ENCODE results near the gene GPR180. TPM values are rescaled to one million over a fixed set of nuclear protein-coding genes. Genes with fewer than 3 reads are reported as not detected.

GPR180 gene
- 1.9 TPM for polyA plus RNA-seq

DNA sequence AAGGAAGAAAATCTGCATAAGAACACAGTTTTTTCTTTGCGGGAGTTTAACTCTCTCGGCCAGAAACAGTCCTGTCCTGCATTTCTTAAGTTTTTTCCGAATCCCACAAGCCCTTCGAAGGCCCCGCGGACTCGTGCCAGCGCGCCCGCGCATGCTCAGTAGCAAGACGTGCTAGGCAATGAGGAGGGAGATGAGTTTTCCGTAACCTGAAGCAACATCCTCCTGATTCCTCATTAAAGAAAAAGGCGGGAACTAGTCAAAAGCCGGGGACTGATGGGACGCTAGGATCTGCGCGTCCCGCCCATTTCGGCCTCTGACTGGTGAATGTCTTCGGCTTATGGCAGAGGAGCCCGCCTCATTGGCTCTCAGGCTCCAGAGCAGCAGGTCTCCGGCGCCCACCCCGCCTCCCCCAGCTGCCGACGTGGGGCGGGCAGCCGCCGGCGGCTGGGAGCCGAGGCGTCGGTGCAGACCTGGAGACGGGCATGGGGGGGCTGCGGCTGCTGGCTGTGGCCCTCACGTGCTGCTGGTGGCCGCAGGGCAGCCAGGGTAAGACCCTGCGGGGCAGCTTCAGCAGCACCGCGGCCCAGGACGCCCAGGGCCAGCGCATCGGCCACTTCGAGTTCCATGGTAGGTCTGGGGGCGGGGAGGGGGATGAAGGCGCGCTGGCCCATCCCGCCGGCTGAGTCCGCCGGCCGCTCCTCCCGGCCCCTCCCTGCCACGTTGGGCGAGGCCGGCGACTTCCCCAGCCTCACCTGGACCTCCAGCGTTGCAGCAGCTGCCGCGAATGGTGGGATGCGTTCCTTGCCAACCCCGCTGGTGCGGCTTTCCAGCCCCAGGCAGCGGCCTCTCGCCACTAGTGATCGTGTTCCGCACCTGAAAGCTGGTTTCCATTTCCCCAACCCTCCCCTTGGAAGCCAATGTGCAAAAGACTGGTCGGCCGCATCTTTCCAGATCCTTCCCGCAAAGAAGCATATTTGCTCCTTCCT is at the start of gene GPR180:
GPR180 (plus strand) TSS at position 412 of the 986 bp plus-strand sequence; CDS start at position 483, 71 bp downstream.
- Mint-ChIP-seq H3K4me3 (peak within 1 kb of the TSS; percentile 86 to 98 (median 94)), H3K4me1 (peaks cover 14 to 20% (median 16%) of the 10 kb centered on the region in 3 donors), H3K36me3 (peaks cover 1% of the 10 kb centered on the region), H3K27ac (peak within 1 kb of the TSS; percentile 52 to 95 (median 87)), H3K9me3 (no peaks in the 10 kb centered on the region), H3K27me3 (no peaks in the 10 kb centered on the region)

DNA sequence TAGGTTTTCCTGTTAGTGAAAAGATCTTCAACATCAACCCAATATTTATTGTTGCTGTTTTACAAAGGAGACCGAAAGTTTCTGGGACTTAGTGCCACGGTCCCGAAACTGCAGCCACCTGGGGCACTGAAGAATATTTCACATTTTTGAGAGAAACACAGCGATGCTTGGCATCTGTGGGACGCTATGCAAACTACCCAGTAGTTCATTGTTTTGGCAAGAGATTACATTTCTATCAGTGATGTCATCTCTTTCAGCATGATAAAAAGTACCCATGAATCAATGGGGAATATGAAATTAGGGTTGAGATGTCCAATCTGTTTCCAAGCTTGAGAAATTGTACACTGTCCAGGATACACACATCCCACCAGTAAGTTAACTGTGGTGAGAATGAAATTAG is 49.6 kb upstream of the GPR180 start:
- peak overlapping the region in 1 of 3 donors; percentile 98 for H3K27ac Mint-ChIP-seq
- no peaks in the 10 kb centered on the region for H3K36me3 Mint-ChIP-seq
- H3K9me3 Mint-ChIP-seq: peaks cover 0 to 4% (median 0%) of the 10 kb centered on the region in 3 donors
- H3K4me1 Mint-ChIP-seq: peaks cover 14 to 22% (median 18%) of the 10 kb centered on the region in 3 donors
- H3K27me3 Mint-ChIP-seq: peaks cover 2% of the 10 kb centered on the region
- peak overlapping the region in 1 of 4 donors; percentile 96 for H3K4me3 Mint-ChIP-seq

DNA sequence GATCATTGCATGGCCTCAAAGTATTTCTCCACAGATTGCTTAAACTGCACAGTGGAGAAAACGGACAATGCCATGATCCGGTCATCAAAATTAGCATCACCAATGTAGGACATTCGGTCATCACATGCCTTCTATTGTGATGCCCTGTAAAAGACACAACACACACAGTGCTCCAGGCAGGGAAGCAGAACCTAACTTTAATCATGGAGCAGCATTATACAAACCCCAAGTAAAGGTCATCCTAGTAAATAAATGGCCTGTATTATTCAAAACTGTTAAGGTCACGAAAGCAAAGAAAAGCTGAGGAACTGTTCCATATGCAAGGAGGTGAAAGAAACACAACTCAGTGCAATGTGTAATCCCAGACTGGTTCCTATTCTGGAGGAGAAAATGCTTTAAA is 47.9 kb upstream of the GPR180 start:
- Mint-ChIP-seq H3K27me3 (peaks cover 2% of the 10 kb centered on the region), H3K27ac (no peak overlapping the region), H3K9me3 (peaks cover 0 to 4% (median 0%) of the 10 kb centered on the region in 3 donors)

DNA sequence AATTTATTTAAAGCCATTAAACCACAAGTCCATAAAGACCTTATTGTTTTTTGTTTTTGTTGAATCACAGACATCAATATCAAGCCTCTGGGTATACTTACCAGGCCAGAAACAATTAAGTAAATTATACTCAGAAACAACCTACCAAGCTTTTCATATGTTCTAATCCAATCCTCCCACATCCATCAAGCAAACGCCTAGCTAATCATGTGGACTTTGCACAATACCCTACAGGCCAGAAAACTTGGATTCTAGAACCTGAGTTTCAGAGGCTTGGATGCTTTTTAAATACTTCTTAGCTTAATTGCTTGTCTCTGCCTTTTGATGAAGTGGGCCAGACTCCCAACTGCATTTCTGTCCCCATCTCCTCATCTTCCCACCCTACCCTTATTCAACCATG is 45.6 kb upstream of the GPR180 start:
- H3K9me3 Mint-ChIP-seq: no peaks in the 10 kb centered on the region
- H3K27ac Mint-ChIP-seq: no peak overlapping the region
- H3K36me3 Mint-ChIP-seq: no peaks in the 10 kb centered on the region
- H3K4me3 Mint-ChIP-seq: no peak overlapping the region
- H3K4me1 Mint-ChIP-seq: peaks cover 0 to 3% (median 0%) of the 10 kb centered on the region in 3 donors
- H3K27me3 Mint-ChIP-seq: no peaks in the 10 kb centered on the region

More for the DNA sequence above, 47.9 kb upstream of the GPR180 start:
- H3K4me1 Mint-ChIP-seq: peaks cover 4 to 14% (median 8%) of the 10 kb centered on the region in 3 donors
- no peaks in the 10 kb centered on the region for H3K36me3 Mint-ChIP-seq
- H3K4me3 Mint-ChIP-seq: no peak overlapping the region

DNA sequence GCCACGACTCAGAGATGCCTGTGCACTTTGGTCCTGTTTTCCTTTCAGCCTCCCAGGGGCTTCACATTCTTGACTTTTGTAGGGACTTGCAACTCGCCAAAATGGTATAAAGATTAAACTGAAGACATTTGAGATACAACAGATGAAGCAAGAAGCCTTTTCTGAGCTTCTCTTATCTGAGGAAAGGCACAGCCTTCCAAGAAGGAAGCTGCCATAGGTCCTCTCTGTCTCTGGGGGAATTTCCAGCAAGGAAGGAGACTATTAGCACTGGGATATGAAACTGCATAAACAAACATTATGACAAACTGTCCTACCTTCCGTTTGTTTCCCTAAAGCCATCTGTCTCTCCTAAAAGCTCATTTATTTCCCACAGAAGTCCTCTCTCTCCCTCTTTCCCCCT is 45.0 kb upstream of the GPR180 start:
- Mint-ChIP-seq H3K27me3 (no peaks in the 10 kb centered on the region), H3K36me3 (no peaks in the 10 kb centered on the region), H3K4me3 (no peak overlapping the region), H3K9me3 (no peaks in the 10 kb centered on the region), H3K4me1 (no peaks in the 10 kb centered on the region), H3K27ac (no peak overlapping the region)

DNA sequence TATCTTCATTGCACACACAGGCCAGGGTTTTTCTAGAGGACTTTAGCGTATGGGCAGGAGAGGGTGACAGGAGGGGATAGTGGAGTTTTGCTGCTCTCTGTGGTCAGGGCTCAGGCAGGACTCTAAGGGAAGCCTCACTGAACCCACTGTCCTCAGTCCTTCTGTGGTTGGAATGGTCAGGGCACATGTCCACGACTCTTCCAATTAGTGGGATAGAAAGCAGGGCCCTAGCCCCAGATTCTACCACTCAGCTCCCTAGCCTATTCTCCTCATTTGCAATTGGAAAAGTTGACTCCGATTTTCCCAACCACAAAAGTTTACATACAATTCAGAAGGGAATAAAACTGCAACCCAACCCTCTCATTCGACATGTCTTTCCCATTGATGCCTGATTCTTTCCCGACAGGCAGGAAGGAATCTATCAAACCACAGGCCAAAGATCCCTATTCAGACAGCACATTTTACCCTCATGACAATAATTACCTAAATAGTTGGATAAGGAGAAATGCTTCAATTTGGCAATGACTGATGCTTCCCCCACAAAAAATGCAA is 43.9 kb upstream of the GPR180 start:
- no peaks in the 10 kb centered on the region for H3K9me3 Mint-ChIP-seq
- H3K27ac Mint-ChIP-seq: no peak overlapping the region
- H3K27me3 Mint-ChIP-seq: no peaks in the 10 kb centered on the region
- H3K4me3 Mint-ChIP-seq: no peak overlapping the region
- no peaks in the 10 kb centered on the region for H3K4me1 Mint-ChIP-seq
- H3K36me3 Mint-ChIP-seq: no peaks in the 10 kb centered on the region

DNA sequence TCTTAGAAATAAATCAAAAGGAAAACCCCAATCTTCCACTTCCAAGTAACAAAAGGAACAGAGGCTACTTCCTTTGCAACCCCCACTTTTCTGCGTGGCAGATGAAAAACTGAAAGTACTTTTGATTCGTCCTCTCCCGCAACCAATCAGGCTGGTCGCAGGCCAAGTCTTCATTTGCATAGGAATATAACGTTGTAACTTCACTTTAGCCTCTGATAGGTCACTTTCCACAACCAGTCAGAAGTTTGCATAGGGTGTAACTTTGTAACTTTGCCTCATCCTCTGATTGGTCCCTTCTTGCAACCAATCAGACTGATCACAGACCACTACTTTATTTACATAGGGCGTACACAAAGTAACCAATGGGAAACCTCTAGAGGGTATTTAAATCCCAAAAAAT is 42.9 kb upstream of the GPR180 start:
- H3K9me3 Mint-ChIP-seq: no peaks in the 10 kb centered on the region

DNA sequence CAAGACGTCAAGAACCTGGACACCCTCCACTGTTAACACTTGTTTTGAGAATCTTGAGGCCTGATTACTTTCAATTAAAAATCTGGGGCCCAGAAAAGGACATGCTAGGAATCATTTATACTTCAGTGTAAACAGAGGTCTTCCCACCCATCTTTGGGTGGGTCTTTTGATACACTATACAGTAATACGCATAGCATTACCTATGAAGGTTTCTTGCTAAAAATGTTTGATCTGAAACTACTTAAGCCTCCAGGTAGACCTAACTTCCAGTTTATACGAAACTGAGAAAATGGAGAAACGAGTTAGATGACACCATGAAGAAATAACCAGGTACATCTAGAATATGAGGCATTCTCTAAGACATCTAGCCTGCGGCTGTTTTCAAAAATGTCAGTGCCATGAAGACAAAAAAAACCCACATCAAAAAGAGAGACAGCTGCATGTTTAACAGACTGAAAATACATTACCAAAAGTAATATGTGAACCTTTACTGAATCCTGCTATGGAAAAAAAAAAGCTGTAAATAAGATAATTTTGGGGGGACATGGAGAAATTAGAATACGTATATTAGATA is 42.3 kb upstream of the GPR180 start:
- H3K4me1 Mint-ChIP-seq: no peaks in the 10 kb centered on the region
- no peaks in the 10 kb centered on the region for H3K9me3 Mint-ChIP-seq
- no peak overlapping the region for H3K4me3 Mint-ChIP-seq
- no peaks in the 10 kb centered on the region for H3K27me3 Mint-ChIP-seq
- no peak overlapping the region for H3K27ac Mint-ChIP-seq
- H3K36me3 Mint-ChIP-seq: no peaks in the 10 kb centered on the region

More for the DNA sequence above, 42.9 kb upstream of the GPR180 start:
- no peak overlapping the region for H3K4me3 Mint-ChIP-seq
- H3K27ac Mint-ChIP-seq: no peak overlapping the region
- no peaks in the 10 kb centered on the region for H3K36me3 Mint-ChIP-seq
- H3K27me3 Mint-ChIP-seq: no peaks in the 10 kb centered on the region
- H3K4me1 Mint-ChIP-seq: no peaks in the 10 kb centered on the region

DNA sequence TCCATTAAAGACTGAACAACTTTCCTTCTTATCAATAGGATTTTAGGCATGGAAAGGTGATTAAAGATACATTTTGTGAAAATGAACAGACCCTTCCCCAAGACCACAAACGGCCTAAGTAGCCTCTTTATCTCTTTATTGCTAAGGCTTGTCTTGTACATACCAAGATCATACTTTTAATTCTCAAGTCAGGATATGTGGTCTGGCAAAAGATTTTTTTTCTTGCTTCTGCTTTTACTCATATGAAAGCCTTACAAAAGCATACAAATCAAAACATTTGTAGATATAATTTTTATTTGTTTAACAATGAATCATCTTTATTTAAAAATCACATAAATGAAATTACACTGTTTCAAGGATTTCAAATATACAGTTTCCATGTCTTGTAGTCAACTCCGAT is 41.5 kb upstream of the GPR180 start:
- H3K27ac Mint-ChIP-seq: no peak overlapping the region
- H3K36me3 Mint-ChIP-seq: no peaks in the 10 kb centered on the region
- no peaks in the 10 kb centered on the region for H3K9me3 Mint-ChIP-seq

DNA sequence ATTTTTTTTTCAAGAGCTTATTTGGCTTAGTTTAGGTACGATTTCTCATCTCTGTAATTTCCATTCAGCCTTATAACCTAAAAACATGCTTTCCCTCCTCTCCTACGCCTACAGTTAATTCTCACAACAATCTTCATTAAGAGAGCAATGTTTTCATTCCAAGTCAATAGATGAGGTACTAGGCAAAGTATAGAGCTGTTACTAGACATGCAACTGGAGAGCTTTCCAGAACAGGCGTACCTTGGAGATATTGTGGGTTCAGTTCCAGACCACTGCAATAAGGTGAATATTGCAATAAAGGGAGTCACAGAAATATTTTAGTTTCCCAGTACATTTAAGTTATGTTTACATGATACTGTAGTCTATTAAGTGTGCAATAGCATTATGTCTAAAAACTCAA is 40.5 kb upstream of the GPR180 start:
- H3K9me3 Mint-ChIP-seq: no peaks in the 10 kb centered on the region

More for the DNA sequence above, 41.5 kb upstream of the GPR180 start:
- Mint-ChIP-seq H3K4me3 (no peak overlapping the region), H3K27me3 (no peaks in the 10 kb centered on the region), H3K4me1 (no peaks in the 10 kb centered on the region)

DNA sequence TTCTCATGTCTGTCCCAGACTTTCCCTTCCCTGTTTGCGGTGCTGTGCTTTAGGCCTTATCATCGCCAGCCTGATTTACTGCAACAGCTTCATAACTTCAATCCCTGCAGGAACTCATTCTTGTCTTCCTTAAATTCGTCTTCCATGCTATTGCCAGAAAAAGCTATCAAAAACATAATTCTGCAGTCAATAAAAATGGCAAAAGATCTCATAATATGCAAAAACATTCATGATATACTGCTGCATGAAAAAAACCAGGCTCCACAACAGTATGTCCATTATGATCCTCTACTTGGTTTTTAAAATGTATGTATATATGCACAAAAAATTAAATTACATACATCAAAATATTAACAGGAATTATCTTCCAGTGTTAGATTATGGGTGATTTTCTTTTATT is 34.1 kb upstream of the GPR180 start:
- Mint-ChIP-seq H3K9me3 (no peaks in the 10 kb centered on the region), H3K4me1 (no peaks in the 10 kb centered on the region), H3K36me3 (peaks cover 8% of the 10 kb centered on the region), H3K27ac (no peak overlapping the region), H3K4me3 (no peak overlapping the region), H3K27me3 (no peaks in the 10 kb centered on the region)

More for the DNA sequence above, 40.5 kb upstream of the GPR180 start:
- Mint-ChIP-seq H3K4me1 (no peaks in the 10 kb centered on the region), H3K36me3 (no peaks in the 10 kb centered on the region), H3K27me3 (no peaks in the 10 kb centered on the region), H3K4me3 (no peak overlapping the region), H3K27ac (peak overlapping the region in 1 of 3 donors; percentile 3)

DNA sequence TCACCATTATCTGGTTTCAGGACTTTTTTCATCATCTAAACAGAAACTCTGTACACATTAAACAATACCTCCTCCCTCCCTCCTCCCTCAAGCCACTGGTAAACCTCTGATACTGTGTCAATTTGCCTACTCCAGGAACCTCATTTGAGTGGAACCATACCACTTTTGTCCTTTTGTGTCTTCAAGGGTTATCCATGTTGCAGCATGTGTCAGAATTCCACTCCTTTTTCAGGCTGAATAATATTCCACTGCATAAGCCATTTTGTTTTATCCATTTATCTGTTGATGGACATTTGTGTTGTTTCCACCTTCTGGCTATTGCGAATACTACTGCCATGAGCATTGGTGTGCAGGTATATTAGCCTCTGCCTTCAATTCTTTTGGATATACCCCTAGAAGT is 33.2 kb upstream of the GPR180 start:
- H3K36me3 Mint-ChIP-seq: peaks cover 8% of the 10 kb centered on the region
- no peak overlapping the region for H3K4me3 Mint-ChIP-seq
- no peaks in the 10 kb centered on the region for H3K4me1 Mint-ChIP-seq
- no peaks in the 10 kb centered on the region for H3K27me3 Mint-ChIP-seq
- H3K9me3 Mint-ChIP-seq: no peaks in the 10 kb centered on the region
- H3K27ac Mint-ChIP-seq: no peak overlapping the region

DNA sequence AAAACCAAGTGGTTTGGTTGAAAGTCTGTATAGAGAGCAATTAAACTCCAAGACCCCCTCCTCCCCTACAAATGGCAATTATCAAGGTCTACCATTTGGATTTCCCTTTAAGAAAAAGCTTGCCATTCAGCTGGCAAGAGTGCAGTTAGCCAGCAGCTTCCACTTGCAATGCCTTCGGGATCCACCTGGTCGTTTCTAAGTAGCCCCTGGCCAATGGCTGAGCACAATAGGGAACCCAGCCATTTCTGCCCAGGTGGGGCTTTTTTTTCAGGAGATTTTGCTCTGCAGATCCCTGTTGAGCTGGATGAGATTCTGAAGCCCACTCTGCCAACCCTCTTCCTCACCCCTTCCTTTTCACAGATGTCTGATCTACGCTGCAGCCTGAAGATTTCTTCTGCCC is 32.0 kb upstream of the GPR180 start:
- Mint-ChIP-seq H3K27ac (no peak overlapping the region), H3K9me3 (no peaks in the 10 kb centered on the region), H3K36me3 (peaks cover 10% of the 10 kb centered on the region), H3K4me1 (no peaks in the 10 kb centered on the region), H3K4me3 (no peak overlapping the region), H3K27me3 (no peaks in the 10 kb centered on the region)

DNA sequence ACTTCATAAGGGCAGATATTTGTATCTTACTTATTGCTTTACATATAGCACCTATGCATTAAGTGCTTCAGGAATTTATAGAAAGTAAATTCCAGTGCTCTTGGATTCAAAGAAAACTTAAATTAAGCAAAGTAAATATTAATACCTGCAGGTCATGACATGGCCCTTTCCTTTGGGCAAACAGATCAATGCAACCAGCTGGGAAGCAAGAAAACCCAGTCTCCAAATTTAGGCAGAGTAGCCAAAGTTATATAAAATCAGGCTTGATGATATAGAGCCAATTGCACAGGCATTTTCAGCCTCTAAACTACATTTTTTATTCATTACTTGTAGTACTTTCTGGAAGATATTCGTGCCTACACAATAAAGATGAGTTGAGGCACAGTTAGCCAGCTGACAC is 22.6 kb upstream of the GPR180 start:
- Mint-ChIP-seq H3K27me3 (no peaks in the 10 kb centered on the region), H3K4me1 (no peaks in the 10 kb centered on the region), H3K4me3 (no peak overlapping the region), H3K27ac (no peak overlapping the region), H3K36me3 (peaks cover 9% of the 10 kb centered on the region), H3K9me3 (no peaks in the 10 kb centered on the region)

DNA sequence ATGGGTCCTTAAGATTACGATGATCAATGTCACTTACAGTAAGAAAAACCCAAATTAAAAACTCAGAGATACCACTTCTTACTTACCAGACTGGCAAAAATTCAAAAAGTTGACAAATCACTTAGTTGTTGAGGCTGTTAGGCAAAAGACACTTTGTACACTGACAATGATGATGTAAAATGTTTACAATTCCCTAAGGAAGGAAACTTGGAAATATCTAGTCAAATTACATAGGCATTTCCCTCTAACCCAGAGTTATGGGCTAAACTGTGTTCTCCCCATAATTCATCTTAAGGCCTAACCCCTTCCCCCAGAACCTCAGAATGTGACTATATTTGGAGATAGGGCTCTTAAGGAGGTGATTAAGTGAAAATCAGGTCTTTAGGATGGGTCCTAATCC is 17.7 kb upstream of the GPR180 start:
- H3K9me3 Mint-ChIP-seq: no peaks in the 10 kb centered on the region
- peaks cover 10% of the 10 kb centered on the region for H3K36me3 Mint-ChIP-seq
- H3K27me3 Mint-ChIP-seq: no peaks in the 10 kb centered on the region
- H3K27ac Mint-ChIP-seq: no peak overlapping the region
- H3K4me3 Mint-ChIP-seq: no peak overlapping the region
- H3K4me1 Mint-ChIP-seq: peaks cover 0 to 7% (median 7%) of the 10 kb centered on the region in 3 donors

All from IgD-negative memory B cell (primary cell).